Sigmoid colon (tissue), 7 donors: ENCODE data around the gene MAIP1. TPM values are rescaled to one million over a fixed set of nuclear protein-coding genes. Genes with fewer than 3 reads are reported as not detected.

Experiments used
- DNase-seq: peaks from one replicate; pipeline ENCODE4 v3.0.0-alpha.2; 2019
- H3K27ac ChIP-seq, 4 donors: fragments of 200-600 bp; sonication (generic); one replicate each; pipeline ENCODE4 v1.5.1; 2016 to 2019; ENCODE audit warnings: mild to moderate bottlenecking in 1 of 4
- H3K27me3 ChIP-seq, 3 donors: fragments of 200-600 bp; sonication (generic); one replicate each; pipeline ENCODE4 v1.5.1; 2019; ENCODE audit warnings: mild to moderate bottlenecking in 1 of 3
- H3K36me3 ChIP-seq, 4 donors: fragments of 200-600 bp; sonication (generic); one replicate each; pipeline ENCODE4 v1.5.1; 2016 to 2019
- H3K4me1 ChIP-seq, 4 donors: fragments of 200-600 bp; sonication (generic); one replicate each; pipeline ENCODE4 v1.5.1; 2017 to 2019
- H3K4me3 ChIP-seq, 4 donors: fragments of 200-600 bp; sonication (generic); one replicate each; pipeline ENCODE4 v1.5.1; 2017 to 2019; ENCODE audit warnings: mild to moderate bottlenecking in 2 of 4, moderate library complexity in 1 of 4
- H3K9me3 ChIP-seq, 4 donors: fragments of 200-600 bp in 3 of 4; sonication (generic) in 3 of 4; one replicate each; pipeline versions ENCODE4 v1.5.1 to v1.6.1; 2013 to 2019
- EP300 ChIP-seq, 4 donors: sonication (generic); formaldehyde crosslinking; IDR thresholded peaks; one replicate each; pipeline ENCODE4 v1.6.1; 2017; ENCODE audit warnings: antibody characterized with exemption in 4 of 4
- POLR2A ChIP-seq, 2 donors: fragments of 450-650 bp; IDR thresholded peaks; one replicate each; pipeline ENCODE4 v1.6.1; 2016; ENCODE audit warnings: antibody characterized with exemption in 2 of 2, mild to moderate bottlenecking in 2 of 2, moderate library complexity in 2 of 2
- POLR2AphosphoS5 ChIP-seq, 4 donors: sonication (generic); formaldehyde crosslinking; IDR thresholded peaks; one replicate each; pipeline ENCODE4 v1.6.1; 2017; ENCODE audit warnings: antibody characterized with exemption in 4 of 4
- WGBS, 2 donors: extraction: QIAGEN DNeasy Blood & Tissue Kit; methylation state at CpG; one replicate each; pipeline ENCODE4 v1.1.7; 2013; 5-methylcytosine and 5-hydroxymethylcytosine counted together
- intact Hi-C: fragments of 100-400 bp; cut with DNase I; formaldehyde crosslinking; loops from one replicate; pipeline ENCODE4 v1.15.1; 2023
- polyA plus RNA-seq, 3 donors: library from polyadenylated mRNA; stranded (reverse); fragments of 200-250 nt; gene quantifications; one replicate each; pipeline ENCODE4 v1.2.3, GENCODE V29; 2013
- total RNA-seq, 4 donors: library from RNA; depleted of rRNA; stranded (reverse); fragments of >200 nt; gene quantifications; one replicate each; pipeline ENCODE4 v1.1.0, GENCODE V29; 2016
- TF ChIP-seq, protein P1 (sequence below), 4 experiments: fragments of 450-650 bp in 3 of 4; fragments of 200-600 bp in 1 of 4; IDR thresholded peaks; one replicate each; pipeline ENCODE4 v1.5.1; 2016 to 2019; ENCODE audit warnings: antibody characterized with exemption in 4 of 4, mild to moderate bottlenecking in 3 of 4, moderate library complexity in 2 of 4
- donor health status: healthy with polysubstance abuse.
- donor health status: Bipolar disorder and iron deficiency.
- donor health status: healthy.

The MAIP1 gene
- total and polyA plus RNA-seq, 7 donors, result 13.3 to 54.1 (median 20.3) TPM

GRCh38 chr2:199989822-199990221 lies 34.4 kb downstream of the MAIP1 start:
- no peaks in the 10 kb centered on the region for H3K36me3 ChIP-seq
- WGBS, 2 donors, result 29 to 79% methylated on average over 5 of the region's 5 CpGs
- no peaks in the 10 kb centered on the region for H3K27me3 ChIP-seq
- no peak for DNase-seq
- no peak overlapping the region for H3K27ac ChIP-seq
- no peaks in the 10 kb centered on the region for H3K9me3 ChIP-seq
- H3K4me3 ChIP-seq, result no peak overlapping the region
- intact Hi-C loops, result loop anchor here (10.0 kb wide), 1 partner anchor 715 kb away; no protein-coding TSS in a partner anchor
- no peak for TF ChIP-seq POLR2A (IDR thresholded peaks at IDR 0.05)
- TF ChIP-seq, protein P1, sequence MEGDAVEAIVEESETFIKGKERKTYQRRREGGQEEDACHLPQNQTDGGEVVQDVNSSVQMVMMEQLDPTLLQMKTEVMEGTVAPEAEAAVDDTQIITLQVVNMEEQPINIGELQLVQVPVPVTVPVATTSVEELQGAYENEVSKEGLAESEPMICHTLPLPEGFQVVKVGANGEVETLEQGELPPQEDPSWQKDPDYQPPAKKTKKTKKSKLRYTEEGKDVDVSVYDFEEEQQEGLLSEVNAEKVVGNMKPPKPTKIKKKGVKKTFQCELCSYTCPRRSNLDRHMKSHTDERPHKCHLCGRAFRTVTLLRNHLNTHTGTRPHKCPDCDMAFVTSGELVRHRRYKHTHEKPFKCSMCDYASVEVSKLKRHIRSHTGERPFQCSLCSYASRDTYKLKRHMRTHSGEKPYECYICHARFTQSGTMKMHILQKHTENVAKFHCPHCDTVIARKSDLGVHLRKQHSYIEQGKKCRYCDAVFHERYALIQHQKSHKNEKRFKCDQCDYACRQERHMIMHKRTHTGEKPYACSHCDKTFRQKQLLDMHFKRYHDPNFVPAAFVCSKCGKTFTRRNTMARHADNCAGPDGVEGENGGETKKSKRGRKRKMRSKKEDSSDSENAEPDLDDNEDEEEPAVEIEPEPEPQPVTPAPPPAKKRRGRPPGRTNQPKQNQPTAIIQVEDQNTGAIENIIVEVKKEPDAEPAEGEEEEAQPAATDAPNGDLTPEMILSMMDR (IDR thresholded peaks at IDR 0.05), result no peak
- no peaks in the 10 kb centered on the region for H3K4me1 ChIP-seq

DNA sequence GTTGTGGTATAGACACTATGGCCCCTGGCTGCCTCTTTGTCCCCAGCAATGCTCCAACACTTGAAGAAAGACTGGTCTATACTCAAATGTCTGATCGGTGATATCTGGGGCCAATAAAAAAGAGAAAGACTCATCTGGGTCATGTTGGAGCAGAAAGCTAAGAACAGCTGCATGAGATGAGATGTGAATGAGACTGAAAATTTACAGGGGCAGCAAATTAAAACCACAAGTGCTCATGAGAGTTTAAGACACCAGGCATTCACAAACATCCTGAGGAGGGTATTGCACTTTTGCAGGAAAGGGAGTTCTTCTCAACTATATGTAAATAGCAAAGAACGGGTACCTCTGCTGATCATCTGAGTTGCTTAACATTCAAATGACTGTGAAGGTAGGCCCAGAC lies 36.3 kb downstream of the MAIP1 start:
- no peak for DNase-seq
- Histone ChIP-seq H3K27ac (no peak overlapping the region), H3K27me3 (no peaks in the 10 kb centered on the region), H3K9me3 (no peaks in the 10 kb centered on the region), H3K36me3 (no peaks in the 10 kb centered on the region), H3K4me1 (no peaks in the 10 kb centered on the region), H3K4me3 (no peak overlapping the region)
- TF ChIP-seq, protein P1 (IDR thresholded peaks at IDR 0.05), result no peak
- no peak for TF ChIP-seq POLR2AphosphoS5 (IDR thresholded peaks at IDR 0.05)
- TF ChIP-seq POLR2A (IDR thresholded peaks at IDR 0.05), result no peak
- no peak for TF ChIP-seq EP300 (IDR thresholded peaks at IDR 0.05)
- WGBS, 2 donors, result 91 to 97% methylated on average over 2 of the region's 2 CpGs
- intact Hi-C loops, result no loop called here

DNA sequence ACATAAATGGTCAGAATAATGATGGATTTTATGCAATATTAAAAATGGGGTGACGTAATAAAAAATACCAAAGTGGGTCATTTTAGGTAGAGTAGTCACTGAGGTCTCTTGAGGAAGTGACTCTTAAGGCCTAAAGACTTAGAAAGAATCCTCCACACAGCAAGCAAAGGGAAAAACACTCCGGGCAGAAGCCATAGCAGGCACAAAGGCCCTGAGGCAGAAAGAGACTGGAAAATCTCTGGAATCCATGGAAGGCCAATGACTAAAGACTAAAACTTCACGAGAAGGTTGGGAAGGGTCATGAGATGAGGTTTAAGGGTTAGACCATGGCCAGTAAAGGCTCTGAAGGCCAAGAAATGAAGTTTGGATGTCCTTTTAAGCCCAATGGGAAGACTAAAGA lies 36.9 kb downstream of the MAIP1 start:
- DNase-seq, result no peak
- no peaks in the 10 kb centered on the region for H3K9me3 ChIP-seq
- no peak overlapping the region for H3K27ac ChIP-seq
- WGBS, 2 donors, result 95 to 96% methylated on average over 3 of the region's 3 CpGs
- no peak overlapping the region for H3K4me3 ChIP-seq
- intact Hi-C loops, result no loop called here
- H3K4me1 ChIP-seq, result no peaks in the 10 kb centered on the region
- no peaks in the 10 kb centered on the region for H3K36me3 ChIP-seq
- no peak for TF ChIP-seq POLR2A (IDR thresholded peaks at IDR 0.05)
- TF ChIP-seq, protein P1 (IDR thresholded peaks at IDR 0.05), result no peak
- TF ChIP-seq POLR2AphosphoS5 (IDR thresholded peaks at IDR 0.05), result no peak
- no peak for TF ChIP-seq EP300 (IDR thresholded peaks at IDR 0.05)
- no peaks in the 10 kb centered on the region for H3K27me3 ChIP-seq

DNA sequence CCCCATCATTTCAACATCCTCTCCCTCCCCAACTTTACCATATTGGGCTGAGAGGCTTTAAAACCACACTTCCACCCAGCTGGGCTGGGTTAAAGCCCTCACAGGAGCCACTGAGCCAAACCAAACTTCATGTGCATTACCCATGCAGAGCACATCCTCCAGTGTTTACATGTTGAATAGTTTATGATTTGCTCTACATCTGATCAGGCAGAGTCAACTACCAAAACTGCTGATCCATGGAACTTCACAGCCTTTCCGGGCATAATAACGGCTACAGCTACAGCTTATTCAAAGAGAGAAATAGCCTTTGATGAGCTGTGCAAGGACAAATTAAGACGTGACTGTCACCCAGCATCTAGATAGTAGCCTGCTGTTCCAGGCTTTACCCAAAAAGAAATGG lies 39.0 kb downstream of the MAIP1 start:
- 86 to 87% methylated on average over 3 of the region's 3 CpGs for whole genome bisulfite sequencing, 2 donors
- H3K4me1 ChIP-seq, result no peaks in the 10 kb centered on the region
- intact Hi-C loops, result no loop called here
- H3K27me3 ChIP-seq, result no peaks in the 10 kb centered on the region
- no peak overlapping the region for H3K27ac ChIP-seq
- no peak for DNase-seq
- no peak for TF ChIP-seq EP300 (IDR thresholded peaks at IDR 0.05)
- no peak for TF ChIP-seq POLR2A (IDR thresholded peaks at IDR 0.05)
- TF ChIP-seq POLR2AphosphoS5 (IDR thresholded peaks at IDR 0.05), result no peak
- TF ChIP-seq, protein P1 (IDR thresholded peaks at IDR 0.05), result no peak
- no peaks in the 10 kb centered on the region for H3K36me3 ChIP-seq
- H3K4me3 ChIP-seq, result no peak overlapping the region
- no peaks in the 10 kb centered on the region for H3K9me3 ChIP-seq

DNA sequence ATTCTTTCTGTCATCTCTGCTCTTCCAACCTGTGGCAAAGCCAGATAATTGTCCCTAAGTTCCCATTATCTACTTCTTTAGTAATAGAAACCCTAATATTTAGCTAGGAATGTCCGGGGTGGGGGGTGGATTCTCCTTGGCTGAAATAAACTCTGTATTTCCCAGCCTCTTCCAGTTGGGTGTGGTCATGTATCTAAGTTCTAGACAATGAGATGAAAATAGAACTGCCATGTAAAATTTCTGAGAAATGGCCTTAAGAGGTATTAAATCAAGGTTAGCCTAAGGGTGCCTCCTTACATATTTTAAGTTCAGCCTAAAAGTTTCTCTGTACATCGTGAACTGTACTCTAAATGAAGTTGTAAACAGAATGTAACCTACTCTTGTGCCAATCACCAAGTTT lies 39.5 kb downstream of the MAIP1 start:
- Histone ChIP-seq H3K4me3 (no peak overlapping the region), H3K27me3 (no peaks in the 10 kb centered on the region), H3K4me1 (no peaks in the 10 kb centered on the region), H3K9me3 (no peaks in the 10 kb centered on the region), H3K27ac (no peak overlapping the region), H3K36me3 (no peaks in the 10 kb centered on the region)
- intact Hi-C loops, result no loop called here
- DNase-seq, result no peak
- TF ChIP-seq, protein P1 (IDR thresholded peaks at IDR 0.05), result no peak
- 86 to 89% methylated on average over 2 of the region's 2 CpGs for WGBS, 2 donors
